Nephron (organoid): Measurements from ENCODE around the gene FDXR.
A peak's percentile ranks its signal among the peaks of the same experiment; 100 is the strongest.

Source experiments
- H3K27ac Mint-ChIP-seq, 3 experiments: 2 replicates each; pipeline ENCODE4 v1.8.0; 2020; ENCODE audit warnings: mixed read lengths in 3 of 3, mild to moderate bottlenecking in 2 of 3, moderate library complexity in 1 of 3
- H3K27me3 Mint-ChIP-seq: 2 replicates; pipeline ENCODE4 v1.8.0; 2021; ENCODE audit warnings: low read depth, mild to moderate bottlenecking, moderate library complexity, mixed read lengths
- H3K36me3 Mint-ChIP-seq: 2 replicates; pipeline ENCODE4 v1.8.0; 2020; ENCODE audit warnings: low read depth, mixed read lengths
- H3K4me1 Mint-ChIP-seq: 2 replicates; pipeline ENCODE4 v1.8.0; 2020; ENCODE audit warnings: mixed read lengths
- H3K4me3 Mint-ChIP-seq, 3 experiments: 2 replicates each; pipeline ENCODE4 v1.8.0; 2020; ENCODE audit warnings: mild to moderate bottlenecking in 3 of 3, mixed read lengths in 3 of 3, moderate library complexity in 2 of 3
- H3K9me3 Mint-ChIP-seq: 2 replicates; pipeline ENCODE4 v1.8.0; 2020; ENCODE audit warnings: mixed read lengths
- TF ChIP-seq, protein P1 (sequence below), 3 experiments: fragments of 200-600 bp; sonication (generic); IDR thresholded peaks; one replicate each; pipeline ENCODE4 v1.5.0; 2021; ENCODE audit warnings: antibody characterized with exemption in 3 of 3; ENCODE audit not compliant: unreplicated experiment in 3 of 3

The FDXR gene

DNA sequence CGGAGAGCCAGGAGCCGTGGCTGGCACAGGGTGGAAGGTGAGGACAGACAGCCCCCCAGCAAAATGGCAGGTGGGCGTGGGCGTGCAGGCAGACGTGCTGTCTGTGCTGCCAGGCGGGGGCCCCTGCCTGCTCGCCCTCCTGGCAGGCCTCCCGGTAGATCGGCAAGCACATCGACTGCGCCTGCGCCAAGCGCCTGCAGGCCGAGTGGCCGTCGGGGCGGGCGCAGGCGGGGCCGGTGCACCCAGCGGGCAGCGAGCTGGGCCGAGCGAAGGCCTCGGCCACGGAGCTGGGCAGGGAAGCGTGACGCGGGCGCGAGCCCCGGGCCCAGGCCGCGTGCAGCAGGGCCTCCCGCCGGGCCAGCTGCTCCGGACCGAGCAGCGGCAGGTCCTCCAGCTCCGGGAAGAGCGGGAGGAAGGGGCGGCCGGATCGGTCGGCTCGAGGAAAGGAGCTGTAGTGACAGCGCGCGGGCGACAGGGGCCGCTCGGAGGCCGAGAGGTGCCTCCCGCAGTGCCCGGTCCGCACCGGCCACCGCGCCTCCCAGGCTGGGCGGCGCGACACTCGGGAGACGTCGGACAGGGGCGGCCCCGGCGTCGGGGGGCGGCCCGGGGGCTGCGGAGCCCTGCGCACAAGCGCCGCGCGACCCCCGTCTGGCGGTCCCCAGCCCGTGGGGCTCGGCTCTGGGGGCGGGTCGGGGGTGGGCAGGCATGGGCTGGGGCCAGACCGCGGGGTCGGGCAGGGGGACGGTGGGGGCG lies 30.0 kb downstream of the FDXR start:
- Mint-ChIP-seq H3K4me3 (no peak overlapping the region), H3K9me3 (no peaks in the 10 kb centered on the region), H3K27ac (no peak overlapping the region), H3K4me1 (peaks cover 29% of the 10 kb centered on the region), H3K36me3 (peaks cover 7% of the 10 kb centered on the region), H3K27me3 (peaks cover 58% of the 10 kb centered on the region)
- TF ChIP-seq, protein P1, sequence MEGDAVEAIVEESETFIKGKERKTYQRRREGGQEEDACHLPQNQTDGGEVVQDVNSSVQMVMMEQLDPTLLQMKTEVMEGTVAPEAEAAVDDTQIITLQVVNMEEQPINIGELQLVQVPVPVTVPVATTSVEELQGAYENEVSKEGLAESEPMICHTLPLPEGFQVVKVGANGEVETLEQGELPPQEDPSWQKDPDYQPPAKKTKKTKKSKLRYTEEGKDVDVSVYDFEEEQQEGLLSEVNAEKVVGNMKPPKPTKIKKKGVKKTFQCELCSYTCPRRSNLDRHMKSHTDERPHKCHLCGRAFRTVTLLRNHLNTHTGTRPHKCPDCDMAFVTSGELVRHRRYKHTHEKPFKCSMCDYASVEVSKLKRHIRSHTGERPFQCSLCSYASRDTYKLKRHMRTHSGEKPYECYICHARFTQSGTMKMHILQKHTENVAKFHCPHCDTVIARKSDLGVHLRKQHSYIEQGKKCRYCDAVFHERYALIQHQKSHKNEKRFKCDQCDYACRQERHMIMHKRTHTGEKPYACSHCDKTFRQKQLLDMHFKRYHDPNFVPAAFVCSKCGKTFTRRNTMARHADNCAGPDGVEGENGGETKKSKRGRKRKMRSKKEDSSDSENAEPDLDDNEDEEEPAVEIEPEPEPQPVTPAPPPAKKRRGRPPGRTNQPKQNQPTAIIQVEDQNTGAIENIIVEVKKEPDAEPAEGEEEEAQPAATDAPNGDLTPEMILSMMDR (IDR thresholded peaks at IDR 0.05; ENCODE audit: unreplicated experiment in 3 of 3), result peak; percentile 63 to 69 (median 67)

- Mint-ChIP-seq H3K27me3 (peaks cover 57% of the 10 kb centered on the region), H3K27ac (peak overlapping the region in 1 of 3 experiments; percentile 18), H3K4me1 (peaks cover 29% of the 10 kb centered on the region), H3K4me3 (peak overlapping the region; percentile 14 to 46 (median 23)), H3K36me3 (peaks cover 7% of the 10 kb centered on the region), H3K9me3 (no peaks in the 10 kb centered on the region)
- TF ChIP-seq, protein P1 (IDR thresholded peaks at IDR 0.05; ENCODE audit: unreplicated experiment in 3 of 3), result no peak
Observed at GRCh38 chr17:74842146-74842598, 30.6 kb downstream of the FDXR start.

DNA sequence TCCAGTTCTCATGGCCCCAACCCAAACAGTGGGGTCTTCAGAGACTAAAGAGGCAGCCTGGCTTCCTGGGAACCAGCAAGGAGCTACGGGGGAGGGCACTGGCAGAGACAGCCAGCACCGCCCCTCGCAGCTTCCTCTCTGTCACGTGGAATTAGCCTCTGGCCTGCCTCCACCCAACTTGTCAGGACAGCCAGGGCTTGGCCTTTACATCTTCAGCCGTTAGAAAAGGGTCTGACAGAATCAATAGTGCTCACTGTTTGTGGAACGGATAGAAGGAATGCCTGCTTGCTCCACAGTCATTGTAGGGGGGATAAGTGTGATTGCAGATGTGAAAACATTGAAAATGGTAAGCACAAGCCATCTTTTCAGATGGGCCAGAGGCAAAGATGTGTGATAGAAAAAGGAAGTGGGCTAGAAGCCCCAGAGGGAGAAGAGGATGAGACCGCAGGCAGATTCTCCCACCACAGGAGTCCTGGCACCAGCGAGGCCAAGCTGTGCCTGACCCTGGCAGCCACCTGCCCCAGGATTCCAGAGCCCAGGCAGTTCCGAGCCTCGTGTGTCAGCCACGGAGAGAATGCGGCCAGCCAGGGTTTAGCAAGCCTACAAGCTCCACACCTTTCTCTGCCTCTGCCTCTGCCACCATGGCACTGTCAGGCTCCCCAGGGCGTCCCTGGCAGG lies 31.7 kb downstream of the FDXR start:
- peaks cover 29% of the 10 kb centered on the region for H3K4me1 Mint-ChIP-seq
- peak overlapping the region in 2 of 3 experiments; percentile 61 to 67 for H3K27ac Mint-ChIP-seq
- H3K9me3 Mint-ChIP-seq, result no peaks in the 10 kb centered on the region
- H3K36me3 Mint-ChIP-seq, result peaks cover 16% of the 10 kb centered on the region
- TF ChIP-seq, protein P1 (IDR thresholded peaks at IDR 0.05; ENCODE audit: unreplicated experiment in 3 of 3), result no peak
- peak overlapping the region; percentile 17 to 55 (median 25) for H3K4me3 Mint-ChIP-seq
- peaks cover 49% of the 10 kb centered on the region for H3K27me3 Mint-ChIP-seq

- peaks cover 40% of the 10 kb centered on the region for H3K27me3 Mint-ChIP-seq
- H3K36me3 Mint-ChIP-seq, result peaks cover 19% of the 10 kb centered on the region
- H3K4me3 Mint-ChIP-seq, result no peak overlapping the region
- peaks cover 29% of the 10 kb centered on the region for H3K4me1 Mint-ChIP-seq
- H3K27ac Mint-ChIP-seq, result peak overlapping the region in 1 of 3 experiments; percentile 67
- no peaks in the 10 kb centered on the region for H3K9me3 Mint-ChIP-seq
- TF ChIP-seq, protein P1 (IDR thresholded peaks at IDR 0.05; ENCODE audit: unreplicated experiment in 3 of 3), result no peak
Observed at GRCh38 chr17:74839990-74840852, 32.6 kb downstream of the FDXR start.

DNA sequence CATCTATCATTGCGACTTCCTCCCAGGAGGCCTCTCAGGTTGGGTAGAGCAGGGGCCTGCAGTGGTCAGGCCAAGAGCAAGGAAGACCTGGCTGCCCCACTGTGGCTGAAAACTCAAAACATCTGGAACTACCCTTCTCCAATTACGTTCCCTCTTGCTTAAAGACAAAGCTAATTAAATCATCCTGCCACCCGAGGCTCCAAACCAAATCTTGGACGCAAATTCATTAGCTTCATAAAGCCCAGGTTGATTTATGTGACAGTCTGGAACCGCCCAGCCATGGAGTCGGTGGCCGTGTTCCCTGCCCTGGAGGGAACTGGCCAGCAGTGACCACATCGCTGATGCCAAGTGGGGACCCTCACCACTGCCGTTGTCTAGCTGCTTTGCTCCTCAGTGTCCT lies 34.5 kb downstream of the FDXR start:
- Mint-ChIP-seq H3K4me3 (no peak overlapping the region), H3K27me3 (peaks cover 27% of the 10 kb centered on the region), H3K27ac (no peak overlapping the region), H3K36me3 (peaks cover 19% of the 10 kb centered on the region), H3K9me3 (no peaks in the 10 kb centered on the region), H3K4me1 (peaks cover 29% of the 10 kb centered on the region)
- TF ChIP-seq, protein P1 (IDR thresholded peaks at IDR 0.05; ENCODE audit: unreplicated experiment in 3 of 3), result no peak
